Activated T-helper 1 cell treated with anti-CD3 and anti-CD28 coated beads, Interleukin-2, amount 50 U/mL, for 16 hours (primary cell): ENCODE results near the gene CD1C.
"Not testable (repeated sequence)": the region's sequence is repeated elsewhere in the genome, so short reads cannot be mapped to it uniquely, and the experiment has no call there.

Source experiments
- DNase-seq, 2 donors: peaks; one replicate each; pipeline ENCODE4 v3.0.0-alpha.2; 2020; ENCODE audit warnings: low read depth in 1 of 2, low spot score in 1 of 2

CD1C gene

GRCh38 chr1:158289811-158290210 is at the start of gene CD1C:
Gene CD1C (plus strand): TSS chr1:158289923. CDS start chr1:158290065, 142 bp downstream.
- no peak for DNase-seq

- DNase-seq, result no peak
Measured at GRCh38 chr1:158246650-158247049, 43.1 kb upstream of the CD1C start.

GRCh38 chr1:158248118-158248517 is 41.6 kb upstream of the CD1C start:
- DNase-seq, result no peak

GRCh38 chr1:158248771-158249170 is 41.0 kb upstream of the CD1C start:
- no peak for DNase-seq

GRCh38 chr1:158249646-158250045 is 40.1 kb upstream of the CD1C start:
- DNase-seq, result no peak

- no peak for DNase-seq
Measured at GRCh38 chr1:158251163-158251562, 38.6 kb upstream of the CD1C start.

- no peak for DNase-seq
Measured at GRCh38 chr1:158255656-158256055, 34.1 kb upstream of the CD1C start.

GRCh38 chr1:158256747-158257146 is 33.0 kb upstream of the CD1C start:
- DNase-seq, result not testable (repeated sequence)

GRCh38 chr1:158257888-158258287 is 31.8 kb upstream of the CD1C start:
- DNase-seq, result no peak

- no peak for DNase-seq
Measured at GRCh38 chr1:158259117-158259516, 30.6 kb upstream of the CD1C start.

- no peak for DNase-seq
Measured at GRCh38 chr1:158272681-158273080, 17.0 kb upstream of the CD1C start.

- no peak for DNase-seq
Measured at GRCh38 chr1:158274797-158275196, 14.9 kb upstream of the CD1C start.

GRCh38 chr1:158282421-158282820 is 7.3 kb upstream of the CD1C start:
- not testable (repeated sequence) for DNase-seq

- DNase-seq, result no peak
Measured at GRCh38 chr1:158283965-158284364, 5.8 kb upstream of the CD1C start.

GRCh38 chr1:158285756-158286241 is 3.9 kb upstream of the CD1C start:
- no peak for DNase-seq

GRCh38 chr1:158286487-158286886 is 3.2 kb upstream of the CD1C start:
- DNase-seq, result no peak

- DNase-seq, result no peak
Measured at GRCh38 chr1:158286941-158287346, 2.8 kb upstream of the CD1C start.

- DNase-seq, result no peak
Measured at GRCh38 chr1:158290321-158290844, 660 bp downstream of the CD1C start.

GRCh38 chr1:158295791-158296190 is 6.1 kb downstream of the CD1C start:
- DNase-seq, result no peak

GRCh38 chr1:158310623-158311022 is 20.9 kb downstream of the CD1C start:
- no peak for DNase-seq

- DNase-seq, result no peak
Measured at GRCh38 chr1:158311066-158311465, 21.3 kb downstream of the CD1C start.

GRCh38 chr1:158323866-158324265 is 34.1 kb downstream of the CD1C start:
- no peak for DNase-seq

GRCh38 chr1:158324395-158324794 is 34.7 kb downstream of the CD1C start:
- no peak for DNase-seq

GRCh38 chr1:158327481-158327880 is 37.8 kb downstream of the CD1C start:
- no peak for DNase-seq
